HG02884 (cell line): ENCODE results near the gene RPS15.
"Not testable (repeated sequence)": the region's sequence is repeated elsewhere in the genome, so short reads cannot be mapped to it uniquely, and the experiment has no call there.

ENCODE experiments used
- ATAC-seq: cut with Tn5 transposase; IDR thresholded peaks from one replicate; pipeline ENCODE4 v1.9.1; 2021; ENCODE audit warnings: mild to moderate bottlenecking, moderate library complexity; ENCODE audit not compliant: unreplicated experiment

Gene RPS15

GRCh38 chr19:1418951-1419738 lies 19.1 kb upstream of the RPS15 start:
- no peak for ATAC-seq

DNA sequence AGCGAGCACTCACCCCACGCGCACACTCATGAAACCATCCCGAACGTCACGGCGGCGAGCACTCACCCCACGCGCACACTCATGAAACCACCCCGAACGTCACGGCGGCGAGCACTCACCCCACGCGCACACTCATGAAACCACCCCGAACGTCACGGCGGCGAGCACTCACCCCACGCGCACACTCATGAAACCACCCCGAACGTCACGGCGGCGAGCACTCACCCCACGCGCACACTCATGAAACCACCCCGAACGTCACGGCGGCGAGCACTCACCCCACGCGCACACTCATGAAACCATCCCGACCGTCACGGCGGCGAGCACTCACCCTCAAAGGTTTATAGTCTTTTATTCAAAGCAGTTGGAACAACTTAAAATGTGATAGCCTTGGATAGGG lies 18.1 kb upstream of the RPS15 start:
- not testable (repeated sequence) for ATAC-seq

GRCh38 chr19:1420590-1420989 lies 17.6 kb upstream of the RPS15 start:
- ATAC-seq: no peak

DNA sequence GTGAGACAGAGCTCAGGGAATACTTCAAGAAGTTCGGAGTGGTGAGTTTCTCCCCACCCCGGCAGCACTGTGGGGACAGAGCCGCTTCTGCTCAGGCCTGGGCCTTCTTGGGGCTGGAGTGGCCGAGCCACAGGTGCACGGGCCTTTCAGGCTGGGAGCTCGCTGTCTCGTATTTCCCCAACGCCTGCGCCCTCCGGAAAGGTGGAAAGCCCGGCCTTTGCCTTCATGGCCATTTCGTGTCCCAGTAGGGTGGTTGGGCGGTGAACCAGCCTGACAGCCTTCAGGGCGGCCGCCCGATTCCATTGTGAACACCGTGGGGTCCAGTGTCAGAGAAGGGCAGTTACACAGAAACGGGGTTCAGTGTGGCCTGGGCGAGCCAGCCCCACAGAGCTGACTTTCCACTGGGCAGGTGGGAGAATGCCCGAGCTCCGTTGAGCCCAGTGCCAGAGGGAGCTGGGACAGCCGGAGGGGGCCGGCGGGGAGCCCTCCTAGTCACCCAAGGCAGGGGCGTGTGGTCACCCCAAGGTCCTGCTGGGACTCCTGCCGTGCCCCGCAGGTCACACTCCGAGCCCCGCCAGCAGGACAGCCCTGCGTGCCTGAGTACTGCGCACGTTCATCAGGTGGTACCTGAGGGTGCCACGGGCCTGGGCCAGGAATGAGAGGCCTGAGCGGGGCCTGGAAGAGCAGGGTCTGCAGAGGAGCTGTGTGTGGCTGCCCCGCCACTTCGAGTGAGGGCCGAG lies 16.8 kb upstream of the RPS15 start:
- ATAC-seq: no peak

DNA sequence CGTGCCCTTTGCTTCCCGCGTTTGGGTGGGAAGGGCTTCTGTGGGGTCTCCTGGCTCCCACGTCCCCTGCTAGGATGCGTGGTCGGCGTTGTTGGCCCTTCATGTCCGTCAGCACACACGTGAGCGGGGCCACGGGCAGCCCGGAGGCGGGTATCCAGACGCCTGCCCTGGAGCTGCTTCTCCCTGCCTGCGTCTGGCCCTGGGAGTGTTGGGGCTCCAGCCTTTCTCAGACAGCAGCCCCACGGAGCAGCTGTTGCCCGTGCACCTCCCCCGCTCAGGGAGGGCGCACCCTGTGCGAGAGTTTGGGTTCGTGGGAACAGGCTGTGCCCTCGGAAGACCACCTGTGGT lies 16.3 kb upstream of the RPS15 start:
- ATAC-seq: no peak

DNA sequence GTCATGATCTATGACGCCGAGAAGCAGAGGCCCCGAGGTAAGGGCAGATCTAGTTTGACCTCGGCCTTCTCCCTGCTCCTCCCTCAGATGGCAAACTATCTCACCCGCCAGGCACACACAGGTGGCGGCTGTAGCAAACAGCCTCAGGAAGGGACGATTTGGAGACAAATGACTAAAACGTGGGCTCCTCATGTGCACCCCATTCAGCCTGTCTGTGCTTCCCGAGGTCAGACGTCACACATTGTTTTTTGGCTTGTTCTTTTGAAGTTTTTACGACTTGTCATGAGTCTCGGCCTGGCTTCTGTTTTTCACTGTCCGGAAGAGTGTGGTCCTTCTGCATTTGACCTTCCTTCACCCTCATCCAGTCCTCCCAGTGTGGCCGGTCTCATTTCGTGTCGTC lies 15.8 kb upstream of the RPS15 start:
- no peak for ATAC-seq

- ATAC-seq: no peak
Measured at GRCh38 chr19:1422943-1423342, 15.3 kb upstream of the RPS15 start.

- no peak for ATAC-seq
Measured at GRCh38 chr19:1423436-1424191, 14.6 kb upstream of the RPS15 start.

DNA sequence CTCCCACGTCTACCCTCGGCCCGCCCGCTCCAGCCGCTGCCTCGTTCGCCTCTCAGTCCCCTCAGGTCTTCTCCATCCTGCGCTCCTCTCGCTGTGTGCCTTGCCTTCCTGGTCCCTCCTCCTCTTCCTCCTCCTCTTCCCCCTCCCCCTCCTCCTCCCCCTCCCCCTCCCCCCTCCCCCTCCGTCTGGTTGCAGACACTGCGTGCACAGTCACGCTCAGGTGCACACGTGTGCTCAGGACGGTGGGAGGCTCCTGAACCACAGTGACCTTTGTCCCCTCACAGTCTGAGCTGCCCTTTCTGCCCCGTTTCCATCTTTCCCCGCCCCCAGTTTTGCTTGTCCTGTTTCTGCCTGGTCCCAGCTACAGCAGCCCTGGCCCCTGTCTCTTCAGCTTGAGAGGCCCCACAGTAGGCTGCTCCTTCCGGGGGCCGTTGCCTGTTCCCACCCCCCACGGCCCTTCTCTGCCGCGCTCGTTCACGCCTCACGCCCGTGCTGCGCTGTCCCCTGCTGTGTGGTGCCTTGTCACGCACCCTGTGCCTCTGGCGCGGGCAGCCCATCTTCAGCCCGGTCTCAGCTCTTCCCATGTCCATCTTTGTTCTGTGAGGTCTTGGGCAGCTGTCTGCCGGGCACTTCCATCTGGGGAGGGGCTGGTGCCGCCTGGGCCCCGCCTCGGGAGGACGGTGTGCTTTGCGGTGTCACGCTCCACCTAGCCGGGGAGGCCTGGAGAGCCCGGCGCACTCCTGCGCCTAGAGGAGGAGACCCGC lies 13.8 kb upstream of the RPS15 start:
- no peak for ATAC-seq

DNA sequence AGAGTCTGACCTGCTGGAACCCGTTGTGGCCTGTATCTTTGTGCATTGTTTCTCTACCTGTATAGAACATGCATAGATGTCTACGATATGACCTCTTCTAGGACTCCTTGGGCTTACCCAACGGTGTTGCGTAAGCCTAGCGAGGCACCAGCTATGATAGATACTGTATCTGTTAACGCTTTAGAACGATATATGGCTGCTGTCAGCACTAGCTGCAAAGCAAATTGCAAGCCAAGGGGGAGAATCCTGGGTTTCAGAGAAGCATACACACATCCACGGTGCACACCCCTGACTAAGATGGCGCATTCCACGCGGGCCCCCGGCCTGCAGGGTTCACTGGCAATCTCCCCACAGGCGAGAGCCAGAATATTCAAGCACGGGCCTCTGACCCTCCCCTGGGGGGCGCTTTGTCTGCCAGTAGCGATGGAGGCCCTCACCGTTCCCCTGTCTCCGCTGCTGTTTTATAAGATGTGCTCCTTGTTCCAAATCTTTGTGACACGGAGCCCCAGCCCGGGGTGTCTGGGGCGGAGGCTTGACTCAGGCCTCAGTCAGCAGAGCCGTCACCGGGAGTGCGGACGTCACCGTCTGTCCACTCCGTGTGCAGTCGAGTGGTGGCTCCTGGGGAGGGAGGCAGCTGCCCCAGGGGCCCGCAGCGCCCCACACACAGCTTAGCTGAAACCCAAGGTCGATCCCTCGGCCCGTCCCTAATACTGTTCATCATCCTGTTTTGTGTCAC lies 12.9 kb upstream of the RPS15 start:
- no peak for ATAC-seq

GRCh38 chr19:1425902-1426301 lies 12.3 kb upstream of the RPS15 start:
- ATAC-seq: no peak

DNA sequence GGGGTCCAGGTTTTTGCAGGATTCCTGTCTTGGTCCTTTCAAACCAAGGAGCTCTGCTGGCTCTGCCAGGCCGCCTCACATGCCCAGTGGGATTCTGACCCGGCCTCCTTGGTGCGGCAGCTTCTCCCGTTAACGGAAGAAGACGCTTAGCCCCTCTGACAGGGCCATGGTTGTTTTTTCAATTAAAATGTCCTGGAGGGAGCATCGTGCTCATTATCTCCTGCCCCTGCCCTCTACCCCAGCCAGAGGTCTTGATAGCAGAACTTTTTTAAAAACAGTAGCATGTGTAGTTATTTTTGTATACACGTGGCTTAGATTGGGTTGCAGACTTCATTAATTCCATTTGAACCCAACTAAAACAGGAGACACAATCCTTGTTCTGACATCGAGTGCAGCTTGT lies 11.5 kb upstream of the RPS15 start:
- ATAC-seq: no peak

DNA sequence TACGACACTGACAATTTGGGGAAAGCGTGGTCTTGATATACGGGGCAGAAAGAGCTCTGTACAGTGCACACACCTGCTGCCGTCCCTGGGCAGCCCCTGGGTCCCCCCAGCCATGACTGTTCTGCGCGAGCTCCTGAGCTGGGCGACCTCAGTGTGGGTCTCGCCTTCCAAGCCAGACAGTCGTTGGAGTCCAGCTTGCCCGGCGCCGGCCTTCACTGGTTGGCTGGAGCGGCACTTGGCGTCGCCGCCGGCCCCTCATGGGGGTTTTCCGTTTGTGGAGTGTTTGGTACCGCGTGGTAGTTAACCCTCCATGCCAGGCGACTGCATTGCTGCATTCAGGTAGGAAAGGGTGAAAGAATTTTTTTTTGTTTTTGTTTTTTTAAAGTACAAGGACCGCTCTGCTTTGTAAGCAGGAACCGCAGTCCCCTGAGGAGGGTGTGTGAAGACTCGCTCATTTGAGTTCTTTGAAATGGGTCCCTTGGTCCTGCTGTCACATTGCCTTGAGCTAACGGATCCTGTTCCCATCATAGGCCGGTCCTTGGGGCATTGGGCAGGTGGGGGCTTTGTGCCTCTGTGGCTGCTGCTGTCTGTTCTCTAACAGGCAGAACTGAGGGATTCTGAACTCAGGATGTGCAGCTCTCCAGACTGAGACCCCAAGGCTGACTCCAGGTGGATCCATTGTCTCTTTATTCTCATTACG lies 10.8 kb upstream of the RPS15 start:
- ATAC-seq: no peak

- ATAC-seq: no peak
Measured at GRCh38 chr19:1428738-1429391, 9.3 kb upstream of the RPS15 start.

- no peak for ATAC-seq
Measured at GRCh38 chr19:1429750-1430149, 8.4 kb upstream of the RPS15 start.

GRCh38 chr19:1430246-1430645 lies 8.0 kb upstream of the RPS15 start:
- ATAC-seq: no peak

DNA sequence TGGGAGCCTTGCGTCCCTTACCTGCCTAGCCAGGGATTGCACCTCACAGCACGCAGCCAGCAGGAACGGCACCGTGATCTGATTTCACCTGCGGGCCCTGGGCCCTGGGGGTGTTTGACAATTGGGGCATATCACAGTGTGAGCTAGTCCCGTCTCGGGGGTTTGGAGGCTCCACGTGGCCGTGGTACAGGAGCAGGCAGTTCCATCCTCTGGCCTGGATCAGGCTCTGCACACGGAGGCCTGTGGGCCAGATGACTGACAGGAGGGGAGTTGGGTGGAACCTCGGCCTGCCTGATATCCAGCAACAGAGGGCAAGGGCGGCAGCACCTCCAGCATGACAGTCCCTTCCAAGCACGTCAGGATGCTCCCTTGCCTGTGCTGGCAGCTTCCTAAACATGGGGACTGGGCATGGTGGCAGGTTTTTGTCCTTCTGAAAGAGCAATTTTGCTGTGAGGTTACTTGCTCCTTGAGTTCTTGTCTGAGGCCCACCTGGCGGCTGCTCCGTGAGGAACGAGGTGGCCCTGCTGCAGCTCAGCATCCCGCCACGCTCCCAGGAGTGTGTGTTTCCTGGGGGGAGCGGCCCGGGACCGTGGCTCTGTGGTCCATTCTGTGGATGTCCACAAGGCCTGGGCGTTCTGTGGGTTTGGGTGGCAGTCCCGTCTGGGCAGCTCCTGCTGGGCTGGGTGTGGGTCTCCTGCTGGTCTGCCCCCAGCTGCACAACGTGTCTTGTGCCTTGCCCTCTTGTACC lies 6.3 kb upstream of the RPS15 start:
- no peak for ATAC-seq

- no peak for ATAC-seq
Measured at GRCh38 chr19:1432507-1432887, 5.7 kb upstream of the RPS15 start.
